HS-5 (cell line): ENCODE data around the gene ATG7.
"Not testable (repeated sequence)": the region's sequence is repeated elsewhere in the genome, so short reads cannot be mapped to it uniquely, and the experiment has no call there.

ENCODE experiments used
- DNase-seq: peaks from one replicate; pipeline ENCODE4 v3.0.0-alpha.2; 2012; ENCODE audit warnings: low read depth

Gene ATG7

DNA sequence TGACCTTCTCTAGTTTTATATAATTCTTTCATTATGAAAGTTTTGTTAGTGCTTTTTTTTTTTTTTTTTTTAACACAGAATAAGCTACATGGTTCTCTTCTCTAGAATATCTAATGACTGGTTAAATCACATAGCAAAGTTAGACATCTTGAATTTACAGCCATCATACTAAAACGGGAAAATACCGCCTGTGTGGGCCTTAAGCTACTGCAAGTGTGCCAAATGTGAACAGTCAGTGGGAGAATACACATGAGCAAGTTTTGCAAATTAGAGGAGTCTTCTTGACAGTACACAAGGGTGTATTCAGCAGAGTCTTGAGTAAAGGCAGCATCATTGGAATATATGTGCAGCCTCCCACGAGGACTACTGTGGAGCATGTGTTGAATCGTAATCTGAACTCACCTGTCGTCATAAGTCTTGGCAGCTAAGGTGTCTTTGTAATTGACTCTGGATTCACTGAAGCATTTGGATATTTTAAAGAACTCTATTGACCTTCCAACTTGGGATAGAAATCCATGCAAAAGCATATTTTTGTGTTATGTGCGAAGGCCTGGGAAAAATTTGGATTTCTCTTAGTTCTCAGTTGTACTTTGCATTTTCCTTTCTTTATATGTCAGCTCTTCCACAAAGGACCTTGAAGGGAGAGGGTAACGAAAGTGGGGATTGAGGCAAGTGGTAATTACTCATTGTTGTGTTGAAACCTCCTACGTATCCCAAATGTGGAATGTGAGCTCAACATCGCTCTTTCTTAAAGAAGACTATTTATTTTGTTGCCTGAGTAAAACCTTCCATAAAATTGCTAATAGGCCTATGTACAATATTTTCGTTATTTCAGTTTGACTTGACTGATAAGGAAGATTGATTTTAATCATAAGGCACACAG is 117.4 kb downstream of the ATG7 start:
- DNase-seq = no peak

DNA sequence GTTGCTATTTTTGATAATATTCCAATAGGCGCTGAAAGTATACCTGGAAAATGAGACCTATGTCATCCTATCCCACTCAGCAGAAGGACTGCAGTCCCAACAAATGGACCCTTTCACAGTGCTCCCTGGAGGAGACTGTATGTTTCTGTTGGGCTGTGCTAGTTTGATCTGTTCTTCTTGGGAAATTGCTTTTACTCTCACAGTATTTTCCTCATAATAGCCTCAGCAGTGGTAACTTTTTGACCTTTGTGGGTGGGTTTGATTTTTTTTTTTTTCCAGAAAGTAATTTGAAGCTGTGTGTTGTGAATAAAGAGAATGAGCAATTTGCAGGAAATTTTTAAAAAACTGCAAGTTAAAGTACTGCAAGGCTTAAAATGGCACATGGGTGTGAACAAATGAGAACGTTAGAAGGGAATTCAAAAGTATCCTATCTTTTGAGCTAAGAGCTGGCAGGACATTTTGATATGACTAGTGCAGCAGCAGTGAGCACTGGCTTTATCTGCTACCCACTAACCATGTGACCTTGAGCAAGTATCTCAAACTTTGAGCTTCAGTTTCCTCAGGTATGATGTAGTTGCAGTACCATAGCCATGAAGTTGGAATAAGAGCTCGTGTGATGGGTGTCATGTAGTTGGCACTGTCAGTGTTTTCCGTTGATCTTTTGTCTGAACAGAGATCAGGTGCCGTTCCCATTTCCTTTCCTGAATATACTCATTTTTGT is 118.4 kb downstream of the ATG7 start:
- no peak for DNase-seq

DNA sequence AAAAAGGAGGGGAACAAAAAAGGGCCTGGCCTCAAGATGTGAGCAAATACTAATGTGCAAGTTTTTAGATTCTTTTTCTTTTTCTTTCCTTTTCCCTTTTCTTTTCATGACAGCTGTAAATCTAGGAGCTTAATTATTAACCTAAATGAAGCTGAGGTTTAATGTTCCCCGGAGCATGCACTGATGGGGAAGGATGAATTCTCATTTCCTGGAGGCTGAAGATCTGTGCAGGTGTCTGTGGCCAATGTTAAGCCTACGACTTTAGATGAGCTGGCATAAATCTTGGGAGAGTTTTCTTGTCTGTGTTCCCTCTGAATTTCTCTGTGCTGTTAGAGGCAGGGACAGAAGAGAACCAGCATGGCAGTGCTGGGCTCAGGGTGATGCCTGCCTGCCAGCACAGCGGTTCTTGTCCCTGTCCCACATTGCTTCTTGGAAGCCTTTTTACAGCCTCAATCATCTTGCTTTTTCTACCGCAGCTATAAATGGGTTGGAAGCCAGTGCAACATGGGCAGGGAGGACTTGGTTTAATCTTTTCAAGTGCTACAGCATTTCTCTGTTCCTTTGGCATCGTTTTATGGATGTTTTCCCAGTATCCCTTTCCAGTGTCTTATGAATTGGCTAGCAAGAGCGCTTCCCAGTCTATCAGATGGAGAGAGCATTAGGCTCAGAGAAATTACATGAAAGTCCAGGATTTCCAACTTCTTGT is 119.1 kb downstream of the ATG7 start:
- no peak for DNase-seq

DNA sequence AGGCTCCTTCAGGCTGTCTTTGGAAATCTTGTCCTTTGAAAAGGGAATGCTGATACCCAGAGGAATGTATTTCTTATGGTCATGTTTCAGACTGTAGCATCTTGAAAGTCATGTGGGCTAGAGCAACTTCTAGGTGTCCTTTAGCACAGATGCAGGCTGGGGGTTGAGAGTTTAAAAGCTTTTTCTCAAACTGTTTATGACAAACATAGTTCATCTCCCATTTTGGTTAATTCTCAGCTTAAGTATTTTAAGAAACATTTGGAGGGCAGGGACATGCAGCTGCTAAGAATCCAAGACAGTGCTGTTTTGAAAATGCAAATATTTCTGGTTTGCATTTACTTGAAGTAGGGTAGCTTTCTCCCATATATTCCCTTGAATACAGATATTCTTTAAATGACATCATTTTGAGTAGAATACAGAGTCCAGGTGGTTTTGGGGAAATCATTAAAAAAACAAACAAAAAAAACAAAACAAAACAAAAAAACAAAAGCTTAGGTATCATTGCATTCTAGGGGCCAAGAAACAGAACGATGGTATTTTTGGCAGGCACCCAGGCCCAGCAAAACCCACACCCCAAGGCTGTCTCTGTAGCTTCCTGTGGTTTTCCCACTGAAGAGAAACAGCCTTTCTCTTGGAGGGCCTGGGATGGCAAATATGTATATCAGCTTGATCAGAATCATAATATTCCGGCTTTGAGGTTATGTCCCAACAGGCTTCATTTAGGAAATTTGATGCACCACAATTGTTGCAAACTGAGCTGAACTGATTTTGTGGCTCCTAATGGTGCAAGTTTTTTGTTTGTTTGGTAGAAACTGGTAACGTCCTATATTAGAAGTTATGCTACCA is 120.0 kb downstream of the ATG7 start:
- DNase-seq = no peak

DNA sequence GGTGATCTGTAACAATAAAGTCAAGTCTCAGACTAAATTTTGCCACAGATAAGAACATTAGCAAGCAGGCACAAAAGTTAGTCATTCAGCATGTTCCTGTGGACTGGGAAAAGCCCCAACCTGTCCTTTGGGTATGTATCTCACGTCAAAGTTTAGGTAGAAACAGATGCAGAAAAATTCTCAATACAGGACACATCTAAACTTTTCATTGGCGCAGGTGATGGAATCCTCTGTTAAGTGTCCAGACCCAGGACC is 120.6 kb downstream of the ATG7 start:
- no peak for DNase-seq

DNA sequence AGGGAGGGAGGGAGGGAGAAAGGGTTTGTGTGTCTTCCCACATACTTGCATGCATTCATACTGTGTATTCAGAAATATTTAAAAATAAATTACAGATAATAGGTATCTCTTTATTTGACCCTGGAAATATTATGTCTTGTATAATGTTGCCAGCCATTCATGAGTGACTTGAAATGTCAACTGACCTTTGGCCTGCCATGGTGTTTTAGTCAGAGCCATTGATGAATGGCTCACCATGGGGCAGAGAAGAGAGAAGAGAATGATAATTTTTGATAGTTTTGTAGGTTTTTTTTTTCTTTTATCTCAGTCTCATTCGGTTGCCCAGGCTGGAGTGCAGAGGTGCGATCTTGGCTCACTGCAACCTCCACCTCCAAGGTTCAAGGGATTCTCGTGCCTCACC is 121.2 kb downstream of the ATG7 start:
- DNase-seq = no peak

DNA sequence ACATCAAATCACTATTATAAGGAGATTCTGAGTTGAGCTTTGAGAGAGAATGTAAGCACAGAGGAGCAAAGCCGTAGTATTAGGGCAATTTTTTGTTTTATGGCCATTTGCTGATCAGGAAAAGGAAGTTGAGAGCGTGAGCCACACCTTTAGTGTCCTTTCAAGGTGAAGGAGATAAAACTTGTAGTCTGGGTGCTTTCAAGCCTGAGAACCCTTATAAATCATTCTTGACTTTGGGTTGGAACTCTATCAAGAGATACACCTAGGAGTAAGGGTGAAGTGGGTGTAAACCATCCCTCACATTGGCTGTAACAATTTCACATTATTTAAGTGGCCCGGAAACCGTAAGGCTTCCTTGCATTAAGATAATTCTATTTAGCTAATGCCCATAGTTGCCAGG is 122.2 kb downstream of the ATG7 start:
- no peak for DNase-seq

DNA sequence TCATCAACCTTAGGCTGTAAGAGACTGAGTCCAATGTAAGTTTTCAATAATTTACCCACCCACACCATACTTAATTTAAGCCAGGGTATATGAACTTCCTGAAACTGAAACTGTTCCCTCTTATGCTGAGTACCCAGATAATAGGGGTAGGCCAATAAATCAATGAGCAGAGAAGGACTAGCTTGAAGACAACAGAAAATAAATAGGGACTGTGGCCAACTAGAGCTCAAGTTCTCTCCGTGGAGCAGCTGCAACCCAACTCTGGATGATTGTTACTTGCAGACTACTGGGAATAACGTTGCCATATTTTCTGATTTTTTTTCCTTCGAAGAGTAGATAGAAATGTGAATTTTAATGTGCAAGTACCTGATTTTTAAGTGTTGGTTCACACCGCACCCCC is 128.0 kb downstream of the ATG7 start:
- DNase-seq = no peak

DNA sequence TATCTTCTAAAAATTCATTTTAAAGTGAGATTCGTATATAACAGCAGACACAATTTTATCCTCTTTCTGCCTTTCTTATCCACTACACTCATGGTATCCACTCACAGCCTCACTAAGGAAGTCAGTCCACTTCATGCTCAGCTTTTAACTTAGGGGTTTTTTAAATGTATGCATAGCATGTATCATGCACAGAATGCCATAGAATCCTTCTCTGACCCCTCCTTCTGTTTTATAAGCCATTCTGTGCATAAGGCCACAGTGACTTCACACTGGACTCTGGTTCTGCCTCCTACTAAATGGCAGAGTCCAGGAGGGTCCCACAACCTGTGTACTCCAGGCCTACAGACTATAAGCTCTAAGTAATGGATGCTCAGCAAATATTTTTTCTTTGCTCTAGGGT is 129.2 kb downstream of the ATG7 start:
- DNase-seq = no peak

DNA sequence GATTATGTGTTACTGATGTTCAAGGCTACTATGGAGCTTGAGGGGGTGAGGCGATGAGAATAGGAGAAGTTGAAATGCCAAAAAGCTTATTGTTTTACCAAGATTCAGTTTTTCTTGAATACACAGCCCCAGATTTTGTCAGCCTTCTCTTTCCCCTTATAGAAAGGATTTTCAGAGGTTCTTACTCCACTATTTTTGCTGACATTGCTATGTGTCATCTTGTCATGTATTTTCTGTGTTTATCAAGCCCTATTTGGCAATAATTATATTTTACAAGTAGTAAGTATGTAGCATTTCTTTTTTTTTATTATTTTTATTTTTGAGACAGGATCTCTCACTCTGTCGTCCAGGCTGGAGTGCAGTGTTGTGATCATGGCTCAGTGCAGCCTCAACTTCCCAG is 133.1 kb downstream of the ATG7 start:
- no peak for DNase-seq

DNA sequence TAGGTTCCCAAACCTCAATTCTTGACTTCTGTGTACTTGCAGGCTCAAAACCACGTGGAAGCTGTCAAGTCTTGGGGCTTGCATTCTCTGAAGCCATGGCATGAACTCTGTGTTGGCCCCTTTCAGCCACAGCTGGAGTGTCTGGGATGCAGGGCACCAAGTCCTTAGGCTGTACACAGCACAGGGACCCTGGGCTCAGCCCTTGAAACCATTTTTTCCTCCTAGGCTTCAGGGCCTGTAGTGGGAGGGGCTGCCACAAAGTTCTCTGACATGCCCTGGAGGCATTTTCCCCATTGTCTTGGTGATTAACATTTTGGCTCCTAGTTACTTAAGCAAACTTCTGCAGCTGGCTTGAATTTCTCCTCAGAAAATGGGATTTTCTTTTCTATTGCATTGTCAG is 135.4 kb downstream of the ATG7 start:
- no peak for DNase-seq

DNA sequence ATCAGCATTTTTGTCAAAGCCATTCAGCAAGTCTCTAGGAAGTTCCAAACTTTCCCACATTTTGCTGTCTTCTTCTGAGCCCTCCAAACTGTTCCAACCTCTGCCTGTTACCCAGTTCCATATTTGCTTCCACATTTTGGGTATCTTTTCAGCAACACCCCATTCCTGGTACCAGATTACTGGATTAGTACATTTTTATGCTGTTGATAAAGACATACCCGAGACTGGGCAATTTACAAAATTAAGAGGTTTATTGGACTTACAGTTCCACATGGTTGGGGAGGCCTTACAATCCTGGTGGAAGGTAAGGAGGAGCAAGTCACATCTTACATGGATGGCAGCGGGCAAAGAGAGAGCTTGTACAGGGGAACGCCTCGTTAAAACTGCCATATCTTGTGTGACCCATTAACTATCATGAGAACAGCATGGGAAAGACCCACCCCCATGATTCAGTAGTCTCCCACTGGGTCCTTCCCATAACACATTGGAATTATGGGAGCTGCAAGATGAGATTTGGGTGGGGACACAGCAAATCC is 136.2 kb downstream of the ATG7 start:
- DNase-seq = not testable (repeated sequence)

DNA sequence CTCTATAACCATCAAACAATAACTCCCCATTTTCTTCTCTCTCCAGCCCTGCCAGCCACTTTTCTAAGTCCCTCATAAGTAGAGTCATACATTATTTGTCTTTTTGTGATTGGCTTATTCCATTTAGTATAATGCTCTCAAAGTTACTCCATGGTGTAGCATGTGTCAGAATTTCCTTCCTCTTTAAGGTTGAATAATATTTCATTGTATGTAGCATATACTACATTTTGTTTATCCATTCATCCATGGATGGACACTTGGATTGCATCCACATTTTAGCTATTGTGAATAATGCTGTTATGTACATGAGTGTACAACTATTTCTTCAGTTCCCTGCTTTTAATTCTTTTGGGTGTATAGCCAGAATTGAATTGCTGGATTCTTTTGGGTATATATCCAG is 138.4 kb downstream of the ATG7 start:
- DNase-seq = no peak

DNA sequence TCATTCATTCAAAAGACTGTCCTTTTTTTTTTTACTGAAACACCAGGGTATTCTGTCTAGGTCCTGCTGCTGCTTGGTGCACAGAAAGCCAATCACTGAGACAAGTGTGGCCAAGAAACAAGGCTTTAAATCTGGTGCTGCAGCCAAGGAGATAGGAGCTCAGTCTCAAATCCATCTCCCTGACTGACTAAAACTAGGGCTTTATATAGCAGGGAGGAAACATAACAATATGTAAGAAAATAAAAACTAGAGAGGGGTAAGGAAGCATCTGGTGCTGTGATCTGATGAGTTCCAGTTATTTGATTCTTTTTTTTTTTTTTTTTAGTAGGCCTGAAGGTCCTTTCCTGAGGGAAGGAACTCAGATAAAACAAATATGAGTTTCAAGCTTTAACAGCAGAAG is 139.8 kb downstream of the ATG7 start:
- no peak for DNase-seq

DNA sequence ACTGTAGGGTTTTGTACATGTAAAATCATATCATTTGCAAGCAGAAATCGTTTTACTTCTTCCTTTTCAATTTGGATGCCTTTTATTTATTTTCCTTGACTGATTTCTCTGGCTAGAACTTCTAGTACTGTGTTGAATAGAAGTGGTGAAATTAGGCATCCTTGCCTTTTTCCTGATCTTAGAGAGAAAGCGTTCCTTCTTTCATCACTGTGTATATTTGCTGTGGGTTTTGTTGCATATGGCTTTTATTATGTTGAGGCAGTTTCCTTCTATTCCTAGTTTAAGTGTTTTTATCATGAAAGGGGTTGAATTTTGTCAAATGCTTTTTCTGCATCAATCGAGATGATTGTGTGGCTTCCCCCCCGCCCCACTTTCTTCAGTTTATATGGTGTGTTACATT is 140.9 kb downstream of the ATG7 start:
- no peak for DNase-seq

DNA sequence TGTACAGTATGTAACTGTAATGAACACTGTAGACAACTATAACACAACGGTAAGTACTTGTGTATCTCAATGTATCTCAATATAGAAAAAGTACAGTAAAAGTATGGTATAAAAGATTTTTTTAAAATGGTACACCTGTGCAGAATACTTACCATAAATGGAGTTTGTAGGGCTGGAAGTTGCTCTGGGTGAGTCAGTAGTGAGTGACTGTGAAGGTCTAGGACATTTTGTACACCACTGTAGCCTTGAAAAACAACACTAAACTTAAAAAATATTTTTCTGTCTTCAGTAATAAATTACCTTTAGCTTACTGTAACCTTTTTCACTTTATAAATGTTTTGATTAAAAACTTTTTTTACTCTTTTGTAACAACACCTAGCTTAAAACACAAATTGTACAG is 142.9 kb downstream of the ATG7 start:
- no peak for DNase-seq

DNA sequence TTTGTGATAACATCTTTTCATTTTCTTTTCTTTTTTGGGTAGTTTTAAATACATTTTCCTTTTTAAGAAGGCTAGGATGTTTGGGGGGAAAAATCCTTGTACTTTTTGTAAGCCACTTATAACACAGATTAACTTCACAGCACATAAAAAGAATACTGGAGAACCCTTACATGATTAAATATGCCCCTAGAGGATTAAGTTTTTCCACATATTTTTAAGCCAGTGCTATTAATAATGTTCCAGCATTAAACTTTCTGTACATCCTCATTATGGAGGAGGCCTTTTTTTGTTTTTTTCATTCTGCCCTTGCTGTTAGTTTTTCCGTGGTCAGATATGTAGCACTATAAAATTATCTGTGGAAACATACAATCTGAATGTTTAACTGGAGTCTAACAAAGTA is 147.9 kb downstream of the ATG7 start:
- no peak for DNase-seq

DNA sequence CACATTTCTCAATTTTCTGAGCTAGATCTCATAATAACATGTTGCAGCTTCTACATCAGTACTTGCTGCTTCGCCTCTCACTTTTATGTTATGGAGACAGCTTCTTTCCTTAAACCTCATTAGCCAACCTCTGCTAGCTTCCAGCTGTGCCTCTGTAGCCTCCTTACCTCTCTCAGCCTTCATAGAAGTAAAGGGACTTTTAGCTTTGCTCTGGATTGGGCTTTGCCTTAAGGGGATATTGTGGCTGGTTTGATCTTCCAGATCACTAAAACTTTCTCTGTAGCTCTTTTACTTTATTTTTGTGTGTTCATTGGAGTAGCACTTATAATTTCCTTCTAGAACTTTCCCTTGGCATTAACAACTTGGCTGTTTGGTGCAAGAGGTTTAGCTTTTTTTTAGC is 150.1 kb downstream of the ATG7 start:
- DNase-seq = no peak

DNA sequence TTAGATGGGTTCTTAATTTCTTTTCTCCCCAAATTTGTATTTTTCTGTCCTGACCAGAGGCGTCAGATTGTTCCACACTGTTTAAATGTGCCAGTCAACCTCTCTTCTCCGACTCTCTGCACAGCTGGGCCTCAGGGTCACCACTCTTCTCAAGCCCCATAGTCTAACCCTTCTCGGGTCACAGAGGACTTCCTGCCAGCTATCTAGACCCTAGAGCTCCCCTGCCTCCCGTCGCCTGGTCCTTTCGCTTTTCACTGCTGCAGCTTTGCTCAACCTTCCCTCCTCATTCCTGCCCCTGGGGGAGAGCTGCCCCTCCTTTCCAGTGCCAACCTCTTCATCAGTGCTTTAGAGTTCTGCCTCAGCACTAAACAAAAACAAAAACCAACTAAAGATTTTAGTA is 151.7 kb downstream of the ATG7 start:
- no peak for DNase-seq

DNA sequence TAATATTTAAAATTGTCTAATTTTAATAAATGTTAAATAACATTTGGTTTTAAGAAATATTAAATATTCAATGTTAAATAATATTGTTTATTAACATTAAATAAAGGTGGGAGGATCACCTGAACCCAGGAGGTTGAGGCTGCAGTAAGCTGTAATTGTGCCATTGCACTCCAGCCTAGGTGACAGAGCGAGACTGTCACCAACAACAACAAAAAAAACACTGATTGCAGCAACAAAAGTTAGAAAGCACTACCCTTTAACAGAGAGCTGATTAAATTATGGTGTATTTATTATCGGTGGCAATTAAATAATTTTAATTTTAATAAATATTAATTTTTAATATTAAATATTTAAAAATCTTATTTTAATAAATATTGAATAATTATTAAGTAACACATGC is 152.1 kb downstream of the ATG7 start:
- DNase-seq = no peak

DNA sequence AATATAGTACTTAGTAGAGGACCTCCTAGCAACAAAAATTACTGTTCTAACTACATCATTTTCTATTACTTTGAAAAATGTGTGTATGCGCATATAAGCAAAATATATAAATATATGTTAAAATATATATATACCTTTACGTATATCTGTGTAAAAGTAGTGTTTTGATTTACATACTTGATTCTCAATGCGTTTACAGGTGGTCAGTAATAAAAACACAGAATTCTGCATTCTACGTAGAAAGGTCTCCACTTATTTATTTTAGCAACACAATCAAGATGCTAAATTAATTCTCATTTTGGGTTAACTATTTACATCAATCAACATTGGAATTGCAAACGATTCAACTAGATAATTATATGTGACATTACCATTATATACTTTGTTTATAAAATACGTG is 158.0 kb downstream of the ATG7 start:
- no peak for DNase-seq

DNA sequence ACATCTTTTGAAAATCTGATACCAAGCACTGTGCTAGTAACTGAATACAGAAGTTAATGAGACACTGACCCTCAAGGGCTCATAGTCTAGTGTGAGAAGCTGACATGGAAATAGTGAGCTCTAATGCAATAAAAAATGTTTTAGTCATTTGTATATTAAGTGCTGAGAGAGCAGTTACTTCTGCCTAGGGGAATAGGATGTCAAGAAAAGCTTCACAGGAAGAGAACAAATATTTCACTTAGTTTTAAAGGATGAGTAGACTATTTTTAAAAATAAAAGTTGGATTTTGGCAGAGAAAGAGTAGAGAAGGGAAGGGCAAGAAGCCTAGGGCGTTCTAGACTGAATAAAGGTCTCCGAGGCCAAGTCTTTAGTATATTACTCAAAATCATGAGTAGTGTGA is 158.4 kb downstream of the ATG7 start:
- no peak for DNase-seq
